GM12892 (cell line): ENCODE results near the gene AAMP.

Source experiments
- POLR2AphosphoS5 ChIP-seq: IDR thresholded peaks from 2 replicates; pipeline ENCODE4 v1.6.1; 2011; ENCODE audit warnings: low read depth, low read length, control low read depth
- TAF1 ChIP-seq: IDR thresholded peaks from 2 replicates; pipeline ENCODE4 v1.6.1; 2011; ENCODE audit warnings: low read depth, mild to moderate bottlenecking, control low read depth, low read length, borderline replicate concordance

GRCh38 chr2:218272531-218273212 is 2.7 kb upstream of the AAMP start:
- TF ChIP-seq TAF1, result no peak
- no peak for TF ChIP-seq POLR2AphosphoS5
